Kidney (tissue), 14 donors: ENCODE measurements around the gene DLG2. TPM values are rescaled to one million over a fixed set of nuclear protein-coding genes. Genes with fewer than 3 reads are reported as not detected.

Experiments
- DNase-seq, 5 donors: peaks; one replicate each; pipeline ENCODE4 v3.0.0-alpha.2; 2013 to 2020
- FAIRE-seq: peaks from 2 replicates; lab custom pipeline; 2012; peaks lifted over from hg19 to GRCh38; lab: Jason Lieb, UNC
- H3K27ac ChIP-seq, 2 donors: one replicate each; pipeline ENCODE4 v1.7.0; 2013; ENCODE audit warnings: low read depth in 2 of 2, low read length in 2 of 2, inconsistent platforms in 1 of 2
- H3K27me3 ChIP-seq: one replicate; pipeline ENCODE4 v1.7.1; 2013; ENCODE audit warnings: low read length, inconsistent platforms; ENCODE audit not compliant: control insufficient read depth, insufficient read depth
- H3K36me3 ChIP-seq, 3 donors: one replicate each; pipeline versions ENCODE4 v1.7.0 to v1.7.1; 2013; ENCODE audit warnings: low read length in 3 of 3, control low read depth in 1 of 3, inconsistent platforms in 1 of 3; ENCODE audit not compliant: insufficient read depth in 3 of 3, control insufficient read depth in 2 of 3
- H3K4me1 ChIP-seq, 3 donors: one replicate each; pipeline versions ENCODE4 v1.7.0 to v1.7.1; 2013; ENCODE audit warnings: low read length in 3 of 3, inconsistent platforms in 1 of 3, low read depth in 1 of 3; ENCODE audit not compliant: control insufficient read depth in 2 of 3, insufficient read depth in 2 of 3
- H3K4me3 ChIP-seq, 3 donors: one replicate each; pipeline versions ENCODE4 v1.7.0 to v1.8.1; 2013; ENCODE audit warnings: low read length in 3 of 3, control low read depth in 1 of 3, inconsistent platforms in 1 of 3
- H3K9ac ChIP-seq, 3 donors: one replicate each; pipeline versions ENCODE4 v1.7.0 to v1.7.1; 2013; ENCODE audit warnings: low read length in 3 of 3, control low read depth in 1 of 3, inconsistent platforms in 1 of 3
- H3K9me3 ChIP-seq, 3 donors: one replicate each; pipeline versions ENCODE4 v1.7.0 to v1.7.1; 2013; ENCODE audit warnings: low read length in 3 of 3, control low read depth in 1 of 3, inconsistent platforms in 1 of 3; ENCODE audit not compliant: control insufficient read depth in 2 of 3, insufficient read depth in 1 of 3
- intact Hi-C: fragments of 100-400 bp; cut with DNase I; formaldehyde crosslinking; loops from one replicate; pipeline ENCODE4 v1.11.1; 2022
- polyA plus RNA-seq: library from polyadenylated mRNA; stranded (reverse); fragments of 350-450 nt; fragmentation: Illumina TruSeq; extraction: RNeasy Lipid Tissue Mini Kit (QIAGEN cat#74804); gene quantifications from one replicate; pipeline ENCODE4 v1.2.3, GENCODE V29; 2014; ENCODE audit warnings: low read depth, low replicate concordance; ENCODE audit not compliant: insufficient read depth
- total RNA-seq: library from RNA; stranded (reverse); fragmentation: NEBNext Ultra II Directional; extraction: Animal tissue kit (Norgen Biotek cat#: 25700); gene quantifications from one replicate; pipeline ENCODE4 v1.2.1, GENCODE V29; 2021
- TF ChIP-seq, protein P1 (sequence below): IDR thresholded peaks from 3 replicates; pipeline ENCODE4 v1.5.1; 2012; ENCODE audit warnings: mild to moderate bottlenecking, moderate library complexity, borderline replicate concordance; ENCODE audit not compliant: insufficient read depth; ENCODE audit errors: extremely low read depth
- donor health status: control.
- donor health status: control.
- donor health status: control.
- donor health status: control.
- donor health status: control.
- donor health status: DM: yes; HTN: yes; CAD: no.
- donor health status: Normal renal cell carcinoma (clear cell type).

Gene DLG2
- total and polyA plus RNA-seq, 2 donors from 2014 or later: 2.9 to 7.2 TPM

DNA sequence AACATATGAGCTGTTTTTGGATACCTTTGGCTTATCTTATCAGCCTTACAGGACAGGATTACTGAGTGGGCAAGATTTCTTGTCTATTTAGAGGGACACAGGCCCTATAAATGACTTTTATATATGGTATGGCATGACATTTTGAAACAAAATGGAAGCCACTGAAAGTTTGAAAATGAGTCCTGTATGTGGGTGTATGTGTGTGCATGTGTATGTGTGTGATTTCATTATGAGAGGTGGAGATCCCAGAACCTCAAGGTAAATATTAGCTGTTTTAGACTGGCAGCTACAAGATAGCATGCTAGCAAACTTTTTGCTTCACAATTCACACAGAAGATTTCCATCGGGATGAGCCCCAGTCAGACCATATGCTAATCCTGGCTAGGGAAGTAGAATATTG lies 1370.5 kb downstream of the DLG2 start:
- H3K4me3 ChIP-seq: no peak overlapping the region
- no peak overlapping the region for H3K9ac ChIP-seq
- H3K4me1 ChIP-seq: no peaks in the 10 kb centered on the region
- no peaks in the 10 kb centered on the region for H3K9me3 ChIP-seq
- no peaks in the 10 kb centered on the region for H3K27me3 ChIP-seq
- no peak overlapping the region for H3K27ac ChIP-seq
- FAIRE-seq (no peak), DNase-seq (no peak)
- no peaks in the 10 kb centered on the region for H3K36me3 ChIP-seq
- TF ChIP-seq, protein P1, sequence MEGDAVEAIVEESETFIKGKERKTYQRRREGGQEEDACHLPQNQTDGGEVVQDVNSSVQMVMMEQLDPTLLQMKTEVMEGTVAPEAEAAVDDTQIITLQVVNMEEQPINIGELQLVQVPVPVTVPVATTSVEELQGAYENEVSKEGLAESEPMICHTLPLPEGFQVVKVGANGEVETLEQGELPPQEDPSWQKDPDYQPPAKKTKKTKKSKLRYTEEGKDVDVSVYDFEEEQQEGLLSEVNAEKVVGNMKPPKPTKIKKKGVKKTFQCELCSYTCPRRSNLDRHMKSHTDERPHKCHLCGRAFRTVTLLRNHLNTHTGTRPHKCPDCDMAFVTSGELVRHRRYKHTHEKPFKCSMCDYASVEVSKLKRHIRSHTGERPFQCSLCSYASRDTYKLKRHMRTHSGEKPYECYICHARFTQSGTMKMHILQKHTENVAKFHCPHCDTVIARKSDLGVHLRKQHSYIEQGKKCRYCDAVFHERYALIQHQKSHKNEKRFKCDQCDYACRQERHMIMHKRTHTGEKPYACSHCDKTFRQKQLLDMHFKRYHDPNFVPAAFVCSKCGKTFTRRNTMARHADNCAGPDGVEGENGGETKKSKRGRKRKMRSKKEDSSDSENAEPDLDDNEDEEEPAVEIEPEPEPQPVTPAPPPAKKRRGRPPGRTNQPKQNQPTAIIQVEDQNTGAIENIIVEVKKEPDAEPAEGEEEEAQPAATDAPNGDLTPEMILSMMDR: no peak
- intact Hi-C loops: no loop called here

DNA sequence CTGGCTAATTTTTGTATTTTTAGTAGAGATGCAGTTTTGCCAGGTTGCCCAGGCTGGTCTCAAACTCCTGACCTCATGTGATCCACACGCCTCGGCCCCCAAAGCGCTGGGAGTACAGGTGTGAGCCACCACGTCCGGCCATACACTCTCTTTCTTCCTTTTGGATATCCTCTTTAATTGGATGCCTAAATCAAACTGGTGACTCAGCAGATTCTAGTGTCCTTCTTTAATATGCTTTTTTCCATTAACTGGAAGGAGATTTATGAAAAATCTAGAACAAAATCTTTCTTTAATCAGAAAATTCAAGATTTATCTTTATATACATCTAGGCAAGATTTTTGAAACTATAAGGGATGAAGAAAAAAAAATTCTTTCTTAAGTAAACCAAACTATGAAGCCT lies 1371.7 kb downstream of the DLG2 start:
- H3K9ac ChIP-seq: no peak overlapping the region
- H3K27ac ChIP-seq: no peak overlapping the region
- H3K4me3 ChIP-seq: no peak overlapping the region
- FAIRE-seq (no peak), DNase-seq (no peak)
- no peaks in the 10 kb centered on the region for H3K36me3 ChIP-seq
- H3K9me3 ChIP-seq: no peaks in the 10 kb centered on the region
- TF ChIP-seq, protein P1: no peak
- intact Hi-C loops: no loop called here
- no peaks in the 10 kb centered on the region for H3K4me1 ChIP-seq
- no peaks in the 10 kb centered on the region for H3K27me3 ChIP-seq

DNA sequence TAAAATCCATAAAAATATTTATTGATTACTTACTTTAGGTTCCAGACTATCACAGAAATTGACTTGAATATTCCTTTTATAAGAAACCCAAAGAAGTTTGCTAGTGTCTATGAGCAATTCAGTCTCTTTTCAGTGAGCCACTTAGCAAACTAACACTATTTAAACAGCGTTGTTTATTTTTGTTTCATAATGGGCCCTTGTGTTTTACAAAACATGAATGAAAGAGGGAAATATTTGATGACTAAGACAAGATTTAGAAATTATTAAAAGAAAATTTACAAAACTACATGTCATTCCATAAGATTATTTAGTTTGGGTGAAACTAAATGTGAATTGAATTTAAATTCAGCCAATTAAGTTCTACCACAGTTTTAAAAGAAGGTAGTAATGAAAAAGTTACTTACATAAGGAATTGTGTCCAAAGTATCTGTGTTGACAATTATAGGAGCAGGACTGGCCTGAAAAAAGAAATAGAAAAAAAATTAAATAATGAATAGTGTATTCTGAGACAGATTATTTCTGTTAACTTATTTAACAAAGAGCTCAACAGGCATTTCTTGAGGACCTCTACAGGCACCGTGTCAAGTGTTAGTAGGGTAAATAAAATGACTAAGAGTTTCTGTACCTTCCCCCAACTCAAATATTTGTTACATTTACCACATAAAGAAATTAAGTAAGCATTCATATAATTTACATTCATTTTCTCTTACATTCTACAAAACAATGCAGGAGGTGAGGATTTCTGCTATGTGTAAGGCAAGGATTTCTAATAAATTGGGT lies 1376.1 kb downstream of the DLG2 start:
- intact Hi-C loops: no loop called here
- H3K4me1 ChIP-seq: no peaks in the 10 kb centered on the region
- no peak for FAIRE-seq

More for the DNA sequence above, 1376.1 kb downstream of the DLG2 start:
- H3K27ac ChIP-seq: no peak overlapping the region
- no peaks in the 10 kb centered on the region for H3K36me3 ChIP-seq
- H3K4me3 ChIP-seq: no peak overlapping the region
- no peaks in the 10 kb centered on the region for H3K27me3 ChIP-seq
- TF ChIP-seq, protein P1: no peak
- H3K9me3 ChIP-seq: no peaks in the 10 kb centered on the region
- no peak overlapping the region for H3K9ac ChIP-seq
- DNase-seq: no peak
